Parathyroid adenoma (tissue), 2 donors: ENCODE results near the gene GGA3.
A peak's percentile ranks its signal among the peaks of the same experiment; 100 is the strongest.

Experiments
- H2AFZ ChIP-seq: fragments of 300-600 bp; sonication (generic); one replicate; pipeline ENCODE4 v1.7.0; 2017; ENCODE audit warnings: antibody characterized with exemption, mild to moderate bottlenecking
- H3K27ac ChIP-seq: fragments of 300-600 bp; sonication (generic); one replicate; pipeline ENCODE4 v1.7.0; 2017
- H3K27me3 ChIP-seq: fragments of 300-600 bp; sonication (generic); one replicate; pipeline ENCODE4 v1.7.0; 2017; ENCODE audit warnings: low read length; ENCODE audit not compliant: control insufficient read depth, insufficient read depth
- H3K36me3 ChIP-seq: fragments of 300-600 bp; sonication (generic); one replicate; pipeline ENCODE4 v1.7.0; 2017; ENCODE audit warnings: low read length; ENCODE audit not compliant: control insufficient read depth, insufficient read depth
- H3K4me1 ChIP-seq: fragments of 300-600 bp; sonication (generic); one replicate; pipeline ENCODE4 v1.7.0; 2017; ENCODE audit warnings: control low read depth
- H3K4me2 ChIP-seq: fragments of 300-600 bp; sonication (generic); one replicate; pipeline ENCODE4 v1.7.0; 2017; ENCODE audit warnings: low read length
- H3K4me3 ChIP-seq: fragments of 300-600 bp; sonication (generic); one replicate; pipeline ENCODE4 v1.7.0; 2017; ENCODE audit warnings: low read depth, low read length
- H3K79me2 ChIP-seq: fragments of 300-600 bp; sonication (generic); one replicate; pipeline ENCODE4 v1.7.0; 2017; ENCODE audit warnings: control low read depth
- H3K9ac ChIP-seq: fragments of 300-600 bp; sonication (generic); one replicate; pipeline ENCODE4 v1.7.0; 2017; ENCODE audit warnings: mild to moderate bottlenecking
- H3K9me3 ChIP-seq: fragments of 300-600 bp; sonication (generic); one replicate; pipeline ENCODE4 v1.7.0; 2017; ENCODE audit warnings: low read length; ENCODE audit not compliant: control insufficient read depth
- TF ChIP-seq, protein P1 (sequence below): fragments of 300-600 bp; sonication (generic); IDR thresholded peaks from one replicate; pipeline ENCODE4 v1.7.0; 2017; ENCODE audit warnings: antibody characterized with exemption, mild to moderate bottlenecking
- donor health status: primary hyperparathyroidism.

The GGA3 gene

DNA sequence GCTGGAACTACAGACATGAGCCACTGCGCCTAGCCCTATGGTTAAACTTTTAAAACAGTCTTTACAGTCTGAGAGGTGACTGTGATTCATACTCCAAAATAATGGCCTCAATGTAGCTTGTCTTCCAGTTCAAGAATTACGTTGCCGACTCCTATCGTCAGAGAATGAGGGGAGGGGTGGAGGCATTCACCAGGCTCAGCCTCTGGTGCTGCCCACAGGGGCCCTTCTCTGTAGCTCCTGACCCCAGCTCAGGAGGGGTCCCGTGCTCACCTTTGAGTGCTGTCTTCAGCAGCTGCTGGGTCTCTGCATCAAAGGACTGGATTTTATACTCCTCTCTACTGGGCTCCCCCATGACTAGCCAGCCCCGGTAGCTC is 8.4 kb upstream of the GGA3 start:
- H3K79me2 ChIP-seq, result no peaks in the 10 kb centered on the region
- H3K9ac ChIP-seq, result peak overlapping the region; percentile 89
- H3K4me2 ChIP-seq, result peak overlapping the region; percentile 92
- TF ChIP-seq, protein P1, sequence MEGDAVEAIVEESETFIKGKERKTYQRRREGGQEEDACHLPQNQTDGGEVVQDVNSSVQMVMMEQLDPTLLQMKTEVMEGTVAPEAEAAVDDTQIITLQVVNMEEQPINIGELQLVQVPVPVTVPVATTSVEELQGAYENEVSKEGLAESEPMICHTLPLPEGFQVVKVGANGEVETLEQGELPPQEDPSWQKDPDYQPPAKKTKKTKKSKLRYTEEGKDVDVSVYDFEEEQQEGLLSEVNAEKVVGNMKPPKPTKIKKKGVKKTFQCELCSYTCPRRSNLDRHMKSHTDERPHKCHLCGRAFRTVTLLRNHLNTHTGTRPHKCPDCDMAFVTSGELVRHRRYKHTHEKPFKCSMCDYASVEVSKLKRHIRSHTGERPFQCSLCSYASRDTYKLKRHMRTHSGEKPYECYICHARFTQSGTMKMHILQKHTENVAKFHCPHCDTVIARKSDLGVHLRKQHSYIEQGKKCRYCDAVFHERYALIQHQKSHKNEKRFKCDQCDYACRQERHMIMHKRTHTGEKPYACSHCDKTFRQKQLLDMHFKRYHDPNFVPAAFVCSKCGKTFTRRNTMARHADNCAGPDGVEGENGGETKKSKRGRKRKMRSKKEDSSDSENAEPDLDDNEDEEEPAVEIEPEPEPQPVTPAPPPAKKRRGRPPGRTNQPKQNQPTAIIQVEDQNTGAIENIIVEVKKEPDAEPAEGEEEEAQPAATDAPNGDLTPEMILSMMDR, result no peak
- peak overlapping the region; percentile 99 for H2AFZ ChIP-seq
- peaks cover 19% of the 10 kb centered on the region for H3K4me1 ChIP-seq
- peak overlapping the region; percentile 90 for H3K27ac ChIP-seq
- peak overlapping the region; percentile 76 for H3K4me3 ChIP-seq
- no peaks in the 10 kb centered on the region for H3K9me3 ChIP-seq
- H3K36me3 ChIP-seq, result no peaks in the 10 kb centered on the region
- no peaks in the 10 kb centered on the region for H3K27me3 ChIP-seq

GRCh38 chr17:75267411-75268232 is 6.2 kb upstream of the GGA3 start:
- peaks cover 6% of the 10 kb centered on the region for H3K79me2 ChIP-seq

GRCh38 chr17:75267153-75267410 is 5.7 kb upstream of the GGA3 start:
- Histone ChIP-seq H3K4me2 (no peak overlapping the region), H3K4me1 (peaks cover 22% of the 10 kb centered on the region), H3K79me2 (peaks cover 9% of the 10 kb centered on the region), H3K9ac (no peak overlapping the region), H3K4me3 (no peak overlapping the region), H3K9me3 (no peaks in the 10 kb centered on the region), H3K27ac (no peak overlapping the region), H2AFZ (no peak overlapping the region), H3K27me3 (no peaks in the 10 kb centered on the region), H3K36me3 (no peaks in the 10 kb centered on the region)
- TF ChIP-seq, protein P1, result no peak

More at GRCh38 chr17:75267411-75268232, 6.2 kb upstream of the GGA3 start:
- no peak overlapping the region for H3K4me2 ChIP-seq
- no peak overlapping the region for H3K4me3 ChIP-seq
- no peaks in the 10 kb centered on the region for H3K36me3 ChIP-seq
- no peak overlapping the region for H2AFZ ChIP-seq
- no peak overlapping the region for H3K9ac ChIP-seq
- no peaks in the 10 kb centered on the region for H3K9me3 ChIP-seq
- H3K4me1 ChIP-seq, result peaks cover 24% of the 10 kb centered on the region
- no peaks in the 10 kb centered on the region for H3K27me3 ChIP-seq
- TF ChIP-seq, protein P1, result no peak
- H3K27ac ChIP-seq, result no peak overlapping the region

DNA sequence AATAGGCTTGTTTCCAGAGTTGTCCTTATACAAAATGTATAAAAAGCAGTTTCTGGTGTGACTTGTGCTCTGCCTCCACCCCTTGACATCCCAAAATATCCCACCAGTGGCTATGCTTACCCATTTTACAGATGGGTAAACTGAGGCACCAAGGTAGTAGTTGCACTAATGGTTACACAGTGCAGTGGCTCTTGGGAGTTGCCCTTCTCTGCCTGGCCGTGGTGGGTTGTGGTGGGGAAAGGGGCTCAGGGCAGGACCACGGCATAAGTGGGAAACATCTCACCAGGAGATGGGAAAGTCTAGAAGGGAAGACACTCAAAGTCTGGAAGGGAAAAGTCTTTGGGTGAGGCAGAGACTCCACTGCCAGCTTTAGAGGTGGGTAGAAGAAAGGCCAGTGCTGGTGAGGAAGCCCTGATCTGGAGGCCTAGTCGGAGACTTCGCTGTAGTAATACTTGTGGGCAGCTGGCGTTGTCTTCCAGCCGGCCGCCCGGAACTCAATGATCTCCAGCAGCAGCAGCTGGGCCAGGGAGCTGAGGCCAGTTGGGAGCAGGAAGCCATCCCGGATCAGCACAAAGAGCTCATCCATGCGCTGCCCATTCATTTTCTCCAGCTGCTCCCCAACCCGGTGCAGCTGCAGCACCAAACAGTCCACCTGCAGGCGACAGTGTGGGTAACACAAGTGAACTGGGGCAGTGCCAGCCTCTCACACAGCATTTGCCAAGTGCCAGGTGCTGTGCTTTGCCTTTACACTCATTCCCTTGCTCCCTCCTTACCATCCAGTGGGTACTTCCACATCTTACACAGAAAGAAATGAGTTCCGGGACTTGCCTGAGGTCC is 5.1 kb upstream of the GGA3 start:
- peaks cover 9% of the 10 kb centered on the region for H3K79me2 ChIP-seq
- no peak overlapping the region for H3K9ac ChIP-seq
- H3K27me3 ChIP-seq, result no peaks in the 10 kb centered on the region
- H3K27ac ChIP-seq, result no peak overlapping the region
- H3K9me3 ChIP-seq, result no peaks in the 10 kb centered on the region
- H2AFZ ChIP-seq, result no peak overlapping the region
- TF ChIP-seq, protein P1, result no peak
- H3K4me3 ChIP-seq, result no peak overlapping the region
- no peak overlapping the region for H3K4me2 ChIP-seq
- H3K36me3 ChIP-seq, result no peaks in the 10 kb centered on the region
- peaks cover 21% of the 10 kb centered on the region for H3K4me1 ChIP-seq
